ENCODE results near the gene CS.
A peak's percentile ranks its signal among the peaks of the same experiment; 100 is the strongest.
"Not testable (repeated sequence)": the region's sequence is repeated elsewhere in the genome, so short reads cannot be mapped to it uniquely, and the experiment has no call there.

The CS gene

DNA sequence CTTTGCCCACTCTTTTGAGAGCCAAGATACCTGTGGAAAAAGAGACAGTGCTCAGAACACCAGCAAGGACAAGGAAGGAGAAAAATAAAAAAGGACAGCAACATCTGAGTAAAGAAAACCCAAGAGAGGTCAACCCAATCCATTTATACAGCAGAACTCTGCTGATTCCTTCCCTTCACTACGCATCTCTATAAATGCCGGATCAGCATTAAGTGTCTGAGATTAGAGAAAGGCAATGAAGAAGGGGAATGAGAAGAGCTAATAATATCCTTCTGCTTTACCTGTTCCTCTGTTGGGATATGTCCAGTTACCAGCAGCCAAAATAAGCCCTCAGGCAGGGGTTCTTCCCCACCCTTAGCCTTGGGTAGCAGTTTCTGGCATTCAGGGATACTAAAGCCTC, 17.6 kb downstream of the CS start:
- FAIRE-seq = no peak
- DNase-seq (ENCODE audit: insufficient read length, low spot score) = no peak

DNA sequence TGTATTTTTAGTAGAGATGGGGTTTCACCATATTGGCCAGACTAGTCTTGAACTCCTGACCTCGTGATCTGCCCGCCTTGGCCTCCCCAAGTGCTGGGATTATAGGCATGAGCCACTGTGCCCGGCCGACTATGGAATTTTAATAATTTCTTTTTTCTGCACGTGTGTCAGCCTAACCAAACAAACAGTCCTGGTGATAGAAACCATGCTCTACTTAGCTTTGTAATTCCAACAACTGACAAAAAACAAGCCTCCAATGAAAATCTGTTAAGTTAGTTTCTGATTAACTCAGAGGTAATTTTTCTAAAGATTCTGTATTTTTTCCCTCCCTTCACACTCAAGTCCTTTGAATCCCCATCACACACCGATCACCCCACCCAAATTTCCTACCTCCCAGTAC, 18.1 kb downstream of the CS start:
- FAIRE-seq = no peak
- DNase-seq (ENCODE audit: insufficient read length, low spot score) = no peak

DNA sequence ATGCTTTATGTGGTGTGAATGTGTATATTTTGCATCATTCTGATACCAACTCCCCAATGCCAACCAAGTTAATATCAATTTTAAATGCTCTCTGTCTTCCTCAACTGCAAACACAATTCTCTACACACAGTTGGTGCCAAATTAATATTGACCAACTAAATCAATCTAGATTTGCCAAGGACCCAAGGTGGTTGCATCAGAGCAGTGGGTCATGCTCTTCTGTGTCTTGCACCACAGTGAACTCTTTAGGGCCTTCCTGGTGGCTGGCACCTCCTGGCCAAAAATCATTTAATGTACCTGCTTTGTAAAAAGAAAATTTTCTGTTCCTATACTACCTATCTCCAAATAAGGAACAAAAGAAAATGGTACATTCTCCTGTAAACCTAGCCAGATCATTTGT, 19.3 kb downstream of the CS start:
- FAIRE-seq (no peak), DNase-seq (ENCODE audit: insufficient read length, low spot score) (no peak)

DNA sequence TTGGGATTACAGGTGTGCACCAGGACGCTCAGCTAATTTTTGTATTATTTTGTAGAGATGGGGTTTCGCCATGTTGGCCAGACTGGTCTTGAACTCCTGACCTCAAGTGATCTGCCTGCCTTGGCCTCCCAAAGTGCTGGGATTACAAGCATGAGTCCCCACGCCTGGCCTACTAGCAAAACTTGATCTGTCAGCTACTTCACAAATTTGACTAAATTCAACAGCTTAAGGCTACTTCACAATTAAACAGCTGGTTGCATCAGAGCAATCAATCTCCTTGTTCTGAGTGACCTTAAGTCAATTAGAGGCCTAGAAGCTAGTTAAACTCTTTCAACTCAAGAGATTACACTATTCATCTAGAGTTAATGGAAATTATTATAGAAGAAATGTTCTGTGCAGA, 21.2 kb downstream of the CS start:
- FAIRE-seq = no peak
- no peak for DNase-seq (ENCODE audit: insufficient read length, low spot score)

DNA sequence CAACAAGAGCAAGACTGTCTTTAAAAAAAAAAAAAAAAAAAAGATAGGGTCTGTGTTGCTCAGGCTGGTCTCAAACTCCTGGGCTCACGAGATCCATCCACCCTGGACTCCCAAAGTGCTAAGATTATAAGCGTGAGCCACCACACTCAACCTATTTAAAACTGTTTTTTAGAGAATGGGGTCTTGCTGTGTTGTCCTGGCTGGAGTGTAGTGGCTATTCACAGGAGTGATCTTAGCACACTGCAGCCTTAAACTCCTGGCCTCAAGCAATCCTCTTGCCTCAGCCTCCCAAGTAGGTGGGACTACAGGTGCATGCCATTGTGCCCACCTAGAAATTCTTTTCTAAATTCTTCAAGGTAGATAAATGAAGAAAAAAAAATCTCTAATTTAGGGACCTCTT, 25.8 kb downstream of the CS start:
- no peak for DNase-seq (ENCODE audit: insufficient read length, low spot score)
- no peak for FAIRE-seq

DNA sequence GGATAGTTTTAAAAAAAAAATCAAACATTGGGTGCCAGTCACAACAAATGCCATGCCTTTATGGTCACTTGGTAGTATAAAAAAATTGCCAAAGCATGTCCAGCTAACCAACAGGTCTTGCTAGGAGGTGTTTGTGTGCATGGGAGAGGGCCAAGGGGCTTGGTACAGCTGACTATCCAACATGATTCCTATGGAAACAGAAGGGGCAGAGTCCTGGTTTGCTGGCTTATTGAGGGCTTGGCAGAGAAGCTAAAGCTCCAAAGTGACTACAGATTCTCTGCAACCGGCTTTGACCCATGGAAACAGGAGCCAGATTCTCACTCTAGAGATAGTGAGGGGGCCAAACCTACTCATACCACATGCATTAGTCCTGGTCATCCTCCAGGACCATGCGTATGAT, 27.7 kb downstream of the CS start:
- not testable (repeated sequence) for FAIRE-seq; DNase-seq (ENCODE audit: insufficient read length, low spot score)

DNA sequence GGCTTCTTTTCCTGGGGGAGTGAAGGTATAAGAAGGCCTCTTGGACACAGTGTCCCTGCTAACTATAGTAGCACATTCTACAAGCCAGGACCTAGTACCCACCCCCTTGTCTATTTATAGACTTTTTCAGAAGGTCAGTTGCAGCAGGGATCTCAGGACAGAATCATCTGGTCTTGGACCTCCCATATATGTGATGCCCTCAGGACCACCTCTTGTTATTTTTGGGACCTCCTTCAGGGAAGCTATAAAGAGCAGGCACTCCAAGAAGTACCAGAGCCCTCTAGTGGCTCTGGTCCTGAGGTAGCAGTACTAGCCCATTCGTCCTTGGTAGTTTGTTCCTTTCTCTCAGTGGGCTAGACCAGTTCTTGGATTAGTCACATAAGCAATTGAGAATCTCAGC, 29.1 kb downstream of the CS start:
- no peak for FAIRE-seq
- peak; percentile 28 for DNase-seq (ENCODE audit: insufficient read length, low spot score)

DNA sequence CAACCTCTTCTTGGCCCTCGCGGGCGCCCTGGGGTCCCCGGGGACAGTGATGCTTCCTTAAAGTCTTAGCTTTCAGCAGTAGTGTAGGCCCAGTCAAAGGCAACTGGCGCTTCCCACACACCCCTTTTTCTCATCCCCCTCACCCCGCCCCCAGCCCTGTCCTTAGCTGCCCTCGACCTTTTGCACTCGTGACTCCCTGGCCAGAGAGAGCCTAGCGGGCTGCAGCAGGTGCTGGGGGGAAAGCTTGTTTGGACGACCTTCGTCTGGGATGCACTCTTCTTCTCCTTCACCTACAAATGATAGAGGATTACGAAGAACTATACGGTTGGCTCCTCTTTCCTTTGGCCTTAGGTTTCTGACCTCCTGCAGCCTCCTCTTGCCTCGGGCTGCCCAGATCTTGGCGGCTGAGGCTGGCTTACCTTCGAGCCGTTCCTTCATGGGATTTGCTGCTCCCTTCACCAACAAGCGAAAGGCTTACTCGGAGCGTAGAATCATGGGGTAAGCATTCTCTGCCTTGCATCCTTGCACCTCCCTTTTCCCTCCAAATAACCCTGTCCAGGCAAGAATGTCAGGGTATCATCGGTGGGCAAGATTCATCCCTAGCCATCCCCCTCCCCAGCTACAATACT, 32.6 kb downstream of the CS start:
- FAIRE-seq = no peak
- DNase-seq (ENCODE audit: insufficient read length, low spot score) = no peak

DNA sequence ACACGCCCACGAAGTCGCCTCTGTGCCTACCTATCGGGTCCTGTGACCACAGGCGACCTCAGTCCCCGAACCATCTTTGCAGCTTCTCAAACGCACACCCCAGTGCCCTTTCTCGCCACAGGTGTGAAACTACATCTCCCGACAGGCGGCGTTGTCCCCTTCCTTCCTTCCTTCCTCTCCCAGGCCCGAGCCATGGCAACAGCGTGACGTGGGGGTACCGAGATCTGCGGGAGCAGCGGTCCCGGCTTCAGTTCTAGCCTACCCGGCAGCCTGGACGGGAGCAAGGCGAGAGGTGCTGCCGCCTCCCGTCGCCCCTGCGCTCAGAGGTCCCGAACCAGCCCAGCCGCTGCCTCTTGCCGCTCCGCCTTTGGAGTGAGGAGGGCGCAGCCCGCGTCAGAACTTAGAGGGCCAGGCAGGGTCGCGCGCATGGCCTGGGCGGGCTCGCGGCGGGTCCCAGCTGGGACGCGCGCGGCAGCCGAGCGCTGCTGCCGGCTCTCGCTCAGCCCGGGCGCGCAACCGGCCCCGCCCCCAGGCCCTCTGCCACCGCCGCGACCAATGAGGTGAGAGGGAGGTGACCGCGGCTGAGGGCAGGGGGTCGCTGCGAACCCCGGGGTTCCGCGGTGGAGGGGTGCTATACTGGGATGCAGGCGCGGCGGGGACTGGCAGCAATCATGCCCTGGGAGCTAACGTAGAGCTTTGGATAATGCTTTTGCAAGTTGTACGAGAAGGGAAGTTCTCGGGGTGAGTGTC, 33.3 kb downstream of the CS start, which contains the start of gene COQ10A:
Gene COQ10A, plus strand, starts transcription at position 250 of the 750 bp plus-strand sequence. Its CDS starts 177 bp downstream, at position 427.
- peak; percentile 89 for FAIRE-seq
- peak; percentile 90 for DNase-seq (ENCODE audit: insufficient read length, low spot score)

DNA sequence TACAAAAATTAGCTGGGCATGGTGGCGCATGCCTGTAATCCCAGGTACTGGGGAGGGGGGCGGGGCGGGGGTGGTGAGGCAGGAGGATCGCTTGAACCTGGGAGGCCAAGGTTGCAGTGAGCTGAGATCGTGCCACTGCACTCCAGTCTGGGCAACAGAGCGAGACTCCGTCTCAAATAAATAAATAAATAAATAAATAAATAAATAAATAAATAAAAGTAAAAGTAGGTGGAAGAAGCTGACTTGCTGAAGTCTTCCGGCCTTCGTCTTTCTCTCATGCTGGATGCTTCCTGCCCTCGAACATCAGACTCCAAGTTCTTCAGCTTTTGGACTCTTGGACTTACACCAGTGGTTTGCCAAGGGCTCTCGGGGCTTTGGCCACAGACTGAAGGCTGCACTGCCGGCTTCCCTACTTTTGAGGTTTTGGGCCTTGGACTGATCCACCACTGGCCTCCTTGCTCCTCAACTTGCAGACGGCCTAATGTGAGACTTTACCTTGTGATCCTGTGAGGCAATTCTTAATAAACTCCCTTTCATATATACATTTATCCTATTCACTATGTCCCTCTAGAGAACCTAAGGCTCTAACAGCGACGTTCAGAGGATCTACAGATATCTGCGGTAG, 34.0 kb downstream of the CS start:
- not testable (repeated sequence) for FAIRE-seq; DNase-seq (ENCODE audit: insufficient read length, low spot score)

DNA sequence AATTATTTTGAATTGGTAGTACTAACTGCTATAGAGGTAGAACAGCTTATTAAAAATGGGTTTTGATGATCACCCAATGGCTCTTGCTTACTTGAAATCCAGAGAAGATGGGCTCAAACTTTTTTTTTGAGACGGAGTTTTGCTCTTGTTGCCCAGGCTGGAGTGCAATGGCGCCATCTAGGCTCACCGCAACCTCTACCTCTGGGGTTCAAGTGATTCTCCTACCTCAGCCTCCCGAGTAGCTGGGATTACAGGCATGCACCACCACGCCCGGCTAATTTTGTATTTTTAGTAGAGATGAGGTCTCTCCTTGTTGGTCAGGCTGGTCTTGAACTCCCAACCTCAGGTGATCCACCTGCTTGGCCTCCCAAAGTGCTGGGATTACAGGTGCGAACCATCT, 37.2 kb downstream of the CS start:
- not testable (repeated sequence) for DNase-seq (ENCODE audit: insufficient read length, low spot score); FAIRE-seq

DNA sequence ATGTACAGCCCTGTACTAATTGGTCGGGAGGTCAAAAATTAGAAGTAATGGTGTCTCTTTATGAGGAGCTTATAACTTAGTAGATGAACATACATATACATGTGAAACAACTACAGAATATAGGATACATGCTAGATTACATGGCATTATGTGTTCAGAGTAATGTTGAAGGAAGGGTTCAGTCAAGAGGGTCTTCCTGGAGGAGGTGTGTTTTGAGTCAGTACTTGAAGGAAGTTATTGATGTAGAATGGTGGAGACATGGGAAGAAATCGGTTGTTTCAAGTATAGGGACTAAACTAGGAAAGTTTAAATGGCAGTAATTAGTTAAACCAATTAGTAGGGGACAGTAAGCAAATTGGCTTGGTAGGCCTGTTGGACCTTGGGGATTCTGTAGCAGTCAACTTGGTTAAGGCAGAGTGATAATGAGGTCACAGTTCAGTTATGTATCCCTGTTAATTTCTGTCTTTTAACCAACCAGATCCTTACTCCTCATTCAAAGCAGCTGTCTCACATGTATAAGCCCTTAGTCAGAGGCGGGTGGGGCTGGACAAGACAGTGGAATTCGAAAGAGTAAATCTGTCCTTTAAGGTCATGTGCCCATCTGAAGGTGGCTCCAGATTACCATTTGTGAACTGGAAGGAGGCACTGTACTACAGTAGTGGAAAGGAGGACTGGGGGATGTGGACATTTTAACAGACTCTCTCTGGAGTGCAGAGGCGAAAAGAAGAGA, 38.5 kb downstream of the CS start:
- DNase-seq (ENCODE audit: insufficient read length, low spot score) (peak; percentile 83), FAIRE-seq (no peak)

DNA sequence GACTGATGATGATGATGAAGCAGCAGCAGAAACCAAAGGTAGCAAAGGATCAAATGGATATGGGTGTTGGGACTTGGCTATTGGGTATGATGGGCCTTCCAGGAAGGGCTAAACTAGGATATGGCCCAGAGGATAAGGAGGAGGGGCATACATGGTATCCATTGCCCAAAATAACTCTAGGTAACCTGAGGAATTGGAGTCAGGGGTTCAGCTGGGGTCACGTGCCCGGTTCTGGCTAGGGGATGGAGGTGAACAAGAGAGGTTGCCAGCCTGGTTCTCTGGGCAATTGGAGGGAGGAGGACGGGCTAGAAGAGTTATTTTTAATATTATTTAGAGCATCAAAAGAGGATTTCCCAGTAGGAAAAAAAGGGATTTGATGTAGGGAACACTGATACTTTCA, 39.2 kb downstream of the CS start:
- no peak for DNase-seq (ENCODE audit: insufficient read length, low spot score)
- FAIRE-seq = no peak

DNA sequence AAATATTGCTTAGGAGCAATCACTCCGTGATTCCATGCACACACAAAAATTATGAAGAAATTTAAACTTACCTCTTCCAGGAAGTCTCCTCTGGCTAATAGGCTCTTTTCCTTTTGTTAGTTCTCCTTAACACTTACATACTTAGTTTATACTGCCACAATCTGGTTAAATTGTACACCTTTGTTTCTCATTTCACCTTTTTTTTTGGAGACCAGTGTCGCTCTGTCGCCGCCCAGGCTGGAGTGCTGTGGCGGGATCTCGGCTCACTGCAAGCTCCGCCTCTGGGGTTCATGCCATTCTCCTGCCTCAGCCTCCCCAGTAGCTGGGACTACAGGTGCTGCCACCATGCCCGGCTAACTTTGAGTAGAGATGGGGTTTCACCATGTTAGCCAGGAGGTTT, 39.8 kb downstream of the CS start:
- DNase-seq (ENCODE audit: insufficient read length, low spot score) (no peak), FAIRE-seq (no peak)

DNA sequence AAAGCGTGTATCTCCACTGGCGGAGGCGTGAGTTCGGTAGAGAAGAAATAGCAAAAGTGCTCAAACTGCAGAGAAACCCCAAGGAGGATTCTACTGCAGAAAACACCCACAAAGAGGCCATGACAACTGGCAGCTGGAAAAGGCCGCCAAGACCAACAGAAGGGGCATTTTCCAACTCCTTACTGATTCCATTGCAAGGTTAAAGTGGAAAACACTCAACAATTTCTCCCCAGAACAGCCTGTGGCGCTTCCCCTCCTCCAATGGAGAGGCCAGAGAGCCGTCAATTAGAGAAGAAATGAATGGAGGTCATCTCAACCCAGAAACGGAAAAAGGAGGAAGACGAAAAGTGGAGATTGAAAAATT, 41.3 kb downstream of the CS start:
- FAIRE-seq (no peak), DNase-seq (ENCODE audit: insufficient read length, low spot score) (no peak)

DNA sequence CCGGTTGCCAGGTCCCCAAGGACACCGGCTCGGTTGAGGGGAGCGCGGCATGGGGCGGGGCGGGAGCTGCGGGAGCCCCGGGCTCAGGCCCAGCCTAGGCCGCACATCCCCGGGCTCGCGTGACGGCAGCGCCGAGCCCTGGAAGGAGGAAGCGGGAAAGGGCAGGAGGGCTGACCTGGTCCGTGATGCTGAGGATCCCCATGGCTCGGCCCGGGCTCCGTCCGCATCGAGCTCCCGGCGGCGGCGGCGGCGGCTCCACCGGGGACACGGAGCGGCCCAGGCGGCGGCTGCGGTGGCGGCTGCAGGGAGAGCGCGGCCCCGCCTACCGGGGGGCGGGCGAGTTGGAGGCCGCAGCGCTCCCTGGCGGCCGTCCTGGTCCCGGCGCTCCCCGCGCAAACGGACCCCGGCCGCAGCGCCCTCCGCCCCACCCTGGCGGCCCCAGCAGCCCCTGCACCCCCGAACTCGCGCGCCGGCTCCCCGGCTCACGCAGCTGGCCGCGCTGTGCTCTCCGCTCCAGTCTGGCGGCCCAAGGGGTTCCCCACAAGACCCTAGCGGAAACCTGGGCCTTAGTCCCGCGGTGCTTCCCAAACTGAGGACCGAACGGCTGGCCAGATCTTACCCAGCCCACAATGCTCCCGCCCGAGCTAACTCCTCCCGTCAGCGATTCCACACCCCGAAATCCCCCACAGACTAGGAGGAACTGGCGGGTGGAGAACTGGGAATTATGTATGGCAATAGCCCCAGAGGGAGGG, 41.9 kb downstream of the CS start, which contains the start of gene ANKRD52:
Gene ANKRD52, minus strand, starts transcription at position 317 of the 752 bp plus-strand sequence. Its CDS starts 115 bp downstream, at position 202.
- FAIRE-seq (peak; percentile 9), DNase-seq (ENCODE audit: insufficient read length, low spot score) (peak; percentile 82)

DNA sequence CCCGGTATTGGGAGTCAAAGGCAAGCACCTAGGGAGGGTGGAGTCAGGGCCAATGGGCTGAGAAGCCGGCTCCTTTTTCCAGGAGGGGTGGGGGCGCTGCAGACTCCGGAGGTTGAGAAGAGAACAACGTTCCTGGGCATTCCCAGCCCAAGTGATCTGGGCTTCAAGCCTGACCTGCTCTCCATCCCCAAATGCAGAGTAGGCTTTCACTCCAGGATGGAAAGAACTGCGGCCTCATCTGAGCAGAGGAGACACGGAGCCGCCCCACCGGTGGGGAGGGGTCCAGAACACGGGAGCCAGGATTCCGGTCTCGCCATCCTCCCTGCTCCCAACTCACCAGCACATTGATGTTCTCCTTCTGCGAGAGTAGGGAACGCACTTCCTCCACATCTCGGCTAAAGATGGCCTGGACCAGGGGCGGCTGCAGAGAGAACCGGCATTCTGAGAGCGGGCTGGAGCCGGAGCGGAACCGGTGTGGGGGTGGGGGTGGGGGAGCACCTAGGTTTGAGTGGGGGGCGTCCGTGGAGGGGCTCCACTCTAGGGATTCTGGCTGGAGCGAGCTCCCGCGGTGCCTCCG, 42.6 kb downstream of the CS start:
- FAIRE-seq (no peak), DNase-seq (ENCODE audit: insufficient read length, low spot score) (peak; percentile 47)

DNA sequence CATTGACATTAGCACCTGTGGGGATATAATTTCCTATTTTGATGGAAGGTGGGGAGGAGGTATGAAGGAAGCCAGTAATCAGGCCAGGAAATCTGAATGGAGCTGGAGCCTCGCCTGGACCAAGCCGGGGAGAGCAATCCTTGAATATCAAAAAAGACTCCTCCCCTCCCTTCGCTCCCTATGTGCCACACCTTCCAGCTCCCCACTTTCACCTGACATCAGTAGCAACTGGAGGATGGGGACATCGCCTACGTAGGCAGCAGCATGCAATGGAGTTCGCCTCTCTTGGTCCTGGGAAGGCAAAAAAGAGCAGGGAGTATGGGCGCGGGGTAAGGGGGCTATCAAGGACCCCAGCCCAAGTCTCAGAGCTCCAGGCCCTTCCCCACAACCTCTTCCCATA, 43.1 kb downstream of the CS start:
- FAIRE-seq (no peak), DNase-seq (ENCODE audit: insufficient read length, low spot score) (no peak)

DNA sequence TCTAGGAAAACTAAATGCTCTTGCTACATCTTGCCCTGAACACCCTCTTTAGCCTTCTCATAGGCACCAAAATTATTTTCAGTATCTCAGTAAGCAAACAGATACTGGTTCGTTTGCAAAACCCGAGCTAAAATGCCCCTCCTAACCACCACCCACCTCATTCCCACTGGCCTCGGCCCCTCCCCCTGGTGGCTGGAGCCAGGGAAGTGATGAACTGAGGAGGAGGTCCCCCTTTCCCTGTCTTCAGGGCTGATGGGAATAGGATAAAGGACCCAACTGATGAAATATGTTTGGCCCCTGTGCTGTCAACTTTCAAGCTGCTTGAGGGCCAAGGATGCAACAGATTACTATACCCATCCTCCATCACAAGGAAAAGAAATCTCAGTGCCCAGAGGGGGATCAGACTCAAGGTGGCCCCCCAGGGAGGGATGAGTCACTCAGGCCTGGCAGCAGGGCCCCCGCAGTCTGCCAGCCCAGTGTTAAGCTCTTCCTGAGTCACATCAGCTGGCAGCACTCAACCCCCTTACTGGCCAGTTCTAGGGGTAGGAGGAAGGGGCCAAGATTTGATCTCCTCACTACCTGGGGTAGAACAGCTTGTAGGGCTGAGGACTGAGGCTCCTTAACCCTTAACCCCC, 43.7 kb downstream of the CS start:
- DNase-seq (ENCODE audit: insufficient read length, low spot score) (peak; percentile 25), FAIRE-seq (no peak)

DNA sequence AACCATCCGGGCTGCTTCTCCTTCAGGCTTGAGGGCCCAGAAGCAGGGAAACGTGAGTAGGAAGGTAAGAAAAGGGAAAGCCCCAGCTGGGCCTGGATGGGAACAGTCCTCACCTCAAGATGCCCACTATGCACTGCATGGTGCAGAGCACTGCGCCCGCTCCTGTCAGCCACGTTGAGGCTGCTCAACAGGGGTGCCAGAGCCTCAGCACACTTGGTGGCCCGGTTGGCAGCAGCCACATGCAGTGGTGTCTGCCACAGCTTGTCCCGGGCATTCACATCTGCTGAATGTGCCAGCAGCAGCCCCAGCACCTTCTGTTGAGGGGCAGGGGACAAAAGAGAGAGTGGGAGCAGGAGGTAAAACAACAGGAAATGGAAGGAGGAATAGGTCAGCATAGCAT, 44.5 kb downstream of the CS start:
- FAIRE-seq (no peak), DNase-seq (ENCODE audit: insufficient read length, low spot score) (no peak)
